Colonic mucosa (tissue), 4 donors: ENCODE measurements around the gene DNAH17. TPM values are rescaled to one million over a fixed set of nuclear protein-coding genes. Genes with fewer than 3 reads are reported as not detected.

Source experiments
- DNase-seq: peaks from one replicate; pipeline ENCODE4 v3.0.0-alpha.2; 2020
- H3K27ac ChIP-seq: fragments of 200-600 bp; one replicate; pipeline ENCODE4 v1.8.0; 2021
- H3K27me3 ChIP-seq: fragments of 200-600 bp; one replicate; pipeline ENCODE4 v1.8.0; 2021
- H3K36me3 ChIP-seq: fragments of 200-600 bp; one replicate; pipeline ENCODE4 v1.8.0; 2021
- H3K4me1 ChIP-seq: fragments of 200-600 bp; one replicate; pipeline ENCODE4 v1.8.0; 2021; ENCODE audit warnings: mild to moderate bottlenecking
- H3K4me3 ChIP-seq: fragments of 200-600 bp; one replicate; pipeline ENCODE4 v1.8.0; 2021
- H3K9ac ChIP-seq, 2 donors: one replicate each; pipeline ENCODE4 v1.7.0; 2013; ENCODE audit warnings: control low read depth in 2 of 2, low read depth in 2 of 2, low read length in 2 of 2
- H3K9me3 ChIP-seq: fragments of 200-600 bp; one replicate; pipeline ENCODE4 v1.8.0; 2021
- intact Hi-C: fragments of 100-400 bp; cut with DNase I; formaldehyde crosslinking; loops from one replicate; pipeline ENCODE4 v1.14.1; 2022
- total RNA-seq, 2 donors: library from RNA; stranded (reverse); fragmentation: NEBNext Ultra II Directional in 1 of 2; extraction: Animal tissue kit (Norgen Biotek cat#: 25700) in 1 of 2; gene quantifications; one replicate each; pipeline ENCODE4 v1.2.1, GENCODE V29; 2021
- TF ChIP-seq, protein P1 (sequence below): fragments of 200-600 bp; IDR thresholded peaks from one replicate; pipeline ENCODE4 v1.8.0; 2022; ENCODE audit warnings: antibody characterized with exemption, mild to moderate bottlenecking
- donor health status: healthy.
- donor health status: DM: no; HTN: no; CAD: no.
- donor health status: DM: no; HTN: no; CAD: no.

Gene DNAH17
- total RNA-seq, 2 donors from 2014 or later = 0.05 to 0.19 TPM

DNA sequence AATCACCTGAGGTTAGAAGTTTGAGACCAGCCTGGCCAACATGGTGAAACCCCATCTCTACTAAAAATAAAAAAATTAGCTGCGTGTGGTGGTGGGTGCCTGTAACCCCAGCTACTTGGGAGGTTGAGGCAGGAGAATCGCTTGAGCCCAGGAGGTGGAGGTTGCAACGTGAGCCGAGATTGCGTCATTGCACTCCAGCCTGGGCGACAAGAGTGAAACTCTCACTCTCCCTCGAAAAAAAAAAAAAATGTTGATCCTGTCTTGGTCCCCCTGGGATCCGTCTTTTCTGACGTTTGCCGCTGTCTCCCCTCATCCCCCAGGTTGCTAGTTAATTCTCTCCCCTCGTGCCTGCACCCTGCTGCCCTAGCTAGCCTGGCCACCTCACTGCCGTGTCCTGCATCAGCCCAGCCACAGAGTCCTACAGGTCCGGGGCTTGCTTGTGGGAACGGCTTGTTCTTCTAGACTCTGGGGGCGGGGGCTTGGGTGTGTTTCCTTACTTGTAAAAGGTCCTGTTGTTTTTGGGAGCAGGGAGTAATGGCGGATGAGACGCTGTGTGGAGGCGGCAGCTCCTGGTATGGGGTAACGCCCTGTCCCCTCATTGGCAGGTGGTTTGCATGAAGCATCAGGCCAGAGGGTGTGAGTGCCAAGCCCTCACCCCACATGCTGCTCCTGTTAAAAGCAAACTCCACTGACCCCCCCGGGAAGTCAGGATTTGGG is 154.2 kb downstream of the DNAH17 start:
- Histone ChIP-seq H3K27ac (no peak overlapping the region), H3K27me3 (no peaks in the 10 kb centered on the region), H3K9ac (no peak overlapping the region), H3K36me3 (peaks cover 9% of the 10 kb centered on the region), H3K9me3 (no peaks in the 10 kb centered on the region), H3K4me1 (no peaks in the 10 kb centered on the region), H3K4me3 (no peak overlapping the region)
- TF ChIP-seq, protein P1, sequence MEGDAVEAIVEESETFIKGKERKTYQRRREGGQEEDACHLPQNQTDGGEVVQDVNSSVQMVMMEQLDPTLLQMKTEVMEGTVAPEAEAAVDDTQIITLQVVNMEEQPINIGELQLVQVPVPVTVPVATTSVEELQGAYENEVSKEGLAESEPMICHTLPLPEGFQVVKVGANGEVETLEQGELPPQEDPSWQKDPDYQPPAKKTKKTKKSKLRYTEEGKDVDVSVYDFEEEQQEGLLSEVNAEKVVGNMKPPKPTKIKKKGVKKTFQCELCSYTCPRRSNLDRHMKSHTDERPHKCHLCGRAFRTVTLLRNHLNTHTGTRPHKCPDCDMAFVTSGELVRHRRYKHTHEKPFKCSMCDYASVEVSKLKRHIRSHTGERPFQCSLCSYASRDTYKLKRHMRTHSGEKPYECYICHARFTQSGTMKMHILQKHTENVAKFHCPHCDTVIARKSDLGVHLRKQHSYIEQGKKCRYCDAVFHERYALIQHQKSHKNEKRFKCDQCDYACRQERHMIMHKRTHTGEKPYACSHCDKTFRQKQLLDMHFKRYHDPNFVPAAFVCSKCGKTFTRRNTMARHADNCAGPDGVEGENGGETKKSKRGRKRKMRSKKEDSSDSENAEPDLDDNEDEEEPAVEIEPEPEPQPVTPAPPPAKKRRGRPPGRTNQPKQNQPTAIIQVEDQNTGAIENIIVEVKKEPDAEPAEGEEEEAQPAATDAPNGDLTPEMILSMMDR = no peak
- no peak for DNase-seq
- intact Hi-C loops = loop anchor here (2.0 to 5.0 kb wide), 2 partner anchors 62 to 131 kb away; partner anchors contain the start of gene SOCS3

- Histone ChIP-seq H3K27ac (no peak overlapping the region), H3K36me3 (peaks cover 9% of the 10 kb centered on the region), H3K27me3 (no peaks in the 10 kb centered on the region), H3K4me1 (peaks cover 3% of the 10 kb centered on the region), H3K4me3 (no peak overlapping the region), H3K9ac (no peak overlapping the region), H3K9me3 (no peaks in the 10 kb centered on the region)
- TF ChIP-seq, protein P1 = no peak
- intact Hi-C loops = loop anchor here (2.0 to 5.0 kb wide), 2 partner anchors 61 to 130 kb away; partner anchors contain the start of gene SOCS3
- DNase-seq = no peak
Observed at GRCh38 chr17:78422267-78422605, 155.0 kb downstream of the DNAH17 start.

- Histone ChIP-seq H3K9me3 (no peaks in the 10 kb centered on the region), H3K4me1 (peaks cover 5% of the 10 kb centered on the region), H3K36me3 (peaks cover 4% of the 10 kb centered on the region), H3K9ac (no peak overlapping the region), H3K4me3 (no peak overlapping the region), H3K27ac (no peak overlapping the region), H3K27me3 (no peaks in the 10 kb centered on the region)
- peak; percentile 85 for DNase-seq
- intact Hi-C loops = loop anchor here (2.0 to 5.0 kb wide), 2 partner anchors 61 to 129 kb away; partner anchors contain the start of gene SOCS3
- TF ChIP-seq, protein P1 = peak; percentile 99
Observed at GRCh38 chr17:78421534-78422266, 155.5 kb downstream of the DNAH17 start.

DNA sequence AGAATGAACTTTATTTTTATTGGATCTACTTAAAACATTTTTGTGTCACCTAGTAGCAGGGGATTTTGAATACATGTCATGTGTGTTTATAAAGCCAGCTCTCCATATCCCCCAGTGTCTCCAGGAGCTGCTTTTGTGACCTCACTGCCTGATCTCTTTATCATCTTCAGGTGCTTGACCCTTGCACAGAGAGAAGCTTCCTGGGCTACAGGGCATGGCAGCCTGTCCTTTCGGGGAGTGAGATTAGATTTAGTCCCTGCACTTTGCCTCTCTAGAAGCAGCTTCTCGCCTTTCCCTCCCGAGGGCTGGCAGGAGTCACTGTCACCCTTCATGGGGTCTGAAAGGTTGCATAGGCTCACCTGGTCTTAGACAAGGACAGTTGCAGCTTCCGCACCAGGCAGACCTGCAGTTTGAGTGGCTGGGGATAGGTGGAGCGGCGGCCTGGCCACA is 156.1 kb downstream of the DNAH17 start:
- Histone ChIP-seq H3K4me1 (peaks cover 10% of the 10 kb centered on the region), H3K9ac (no peak overlapping the region), H3K27me3 (no peaks in the 10 kb centered on the region), H3K9me3 (no peaks in the 10 kb centered on the region), H3K36me3 (no peaks in the 10 kb centered on the region), H3K27ac (no peak overlapping the region), H3K4me3 (no peak overlapping the region)
- TF ChIP-seq, protein P1 = no peak
- DNase-seq = no peak
- intact Hi-C loops = loop anchor here (5.0 kb wide), 1 partner anchor 129 kb away; no protein-coding TSS in a partner anchor

- peaks cover 18% of the 10 kb centered on the region for H3K4me1 ChIP-seq
- no peaks in the 10 kb centered on the region for H3K9me3 ChIP-seq
- no peak overlapping the region for H3K4me3 ChIP-seq
- TF ChIP-seq, protein P1 = no peak
- H3K9ac ChIP-seq = no peak overlapping the region
- DNase-seq = no peak
- no peaks in the 10 kb centered on the region for H3K27me3 ChIP-seq
- no peaks in the 10 kb centered on the region for H3K36me3 ChIP-seq
- intact Hi-C loops = loop anchor here (5.0 kb wide), 1 partner anchor 128 kb away; no protein-coding TSS in a partner anchor
- H3K27ac ChIP-seq = no peak overlapping the region
Observed at GRCh38 chr17:78419970-78420815, 157.0 kb downstream of the DNAH17 start.
